Choroid plexus epithelial cell (primary cell): ENCODE data around the gene KIF17.

ENCODE experiments used
- DNase-seq: peaks from one replicate; pipeline ENCODE4 v3.0.0-alpha.2; 2010; ENCODE audit warnings: low read depth
- H3K4me3 ChIP-seq: 2 replicates; pipeline ENCODE4 v1.5.1; 2011; ENCODE audit warnings: low read depth, mild to moderate bottlenecking, control low read depth, low read length, moderate library complexity
- CTCF ChIP-seq: conservative IDR thresholded peaks from 2 replicates; pipeline ENCODE4 v1.5.1; 2011; ENCODE audit warnings: low read depth, mild to moderate bottlenecking, control low read depth, inconsistent platforms, low read length, moderate library complexity

Gene KIF17

GRCh38 chr1:20709868-20710267, 7.9 kb downstream of the KIF17 start:
- no peak for DNase-seq
- no peak overlapping the region for H3K4me3 ChIP-seq
- TF ChIP-seq CTCF: no peak

GRCh38 chr1:20708891-20709290, 8.9 kb downstream of the KIF17 start:
- no peak for DNase-seq
- no peak for TF ChIP-seq CTCF
- no peak overlapping the region for H3K4me3 ChIP-seq

GRCh38 chr1:20708057-20708456, 9.8 kb downstream of the KIF17 start:
- H3K4me3 ChIP-seq: no peak overlapping the region
- no peak for TF ChIP-seq CTCF

GRCh38 chr1:20706841-20707240, 11.0 kb downstream of the KIF17 start:
- DNase-seq: no peak
- no peak for TF ChIP-seq CTCF
- H3K4me3 ChIP-seq: no peak overlapping the region

More at GRCh38 chr1:20708057-20708456, 9.8 kb downstream of the KIF17 start:
- no peak for DNase-seq

GRCh38 chr1:20705203-20705755, 12.5 kb downstream of the KIF17 start:
- no peak for DNase-seq
- TF ChIP-seq CTCF: no peak

GRCh38 chr1:20704390-20705202, 13.2 kb downstream of the KIF17 start:
- TF ChIP-seq CTCF: no peak
- no peak overlapping the region for H3K4me3 ChIP-seq
- DNase-seq: no peak

More at GRCh38 chr1:20705203-20705755, 12.5 kb downstream of the KIF17 start:
- no peak overlapping the region for H3K4me3 ChIP-seq
